SK-N-SH (cell line): ENCODE data around the gene BTF3L4. TPM values are rescaled to one million over a fixed set of nuclear protein-coding genes. Genes with fewer than 3 reads are reported as not detected.

Source experiments
- CTCF ChIA-PET: fragments of 300-600, 350-600 bp; formaldehyde crosslinking; extraction: SDS; loops from one replicate; lab custom pipeline; 2021; lab: Yijun Ruan, JAX
- POLR2A ChIA-PET: fragments of 350-600 bp; sonication (Branson Sonifier 250); formaldehyde crosslinking; extraction: SDS; loops from one replicate; lab custom pipeline; 2020; ENCODE audit warnings: antibody characterized with exemption, inconsistent platforms; lab: Yijun Ruan, JAX
- DNase-seq: peaks from one replicate; pipeline ENCODE4 v3.0.0; 2012
- H2AFZ ChIP-seq: fragments of 200-600 bp; sonication (generic); 2 replicates; pipeline ENCODE4 v1.8.1; 2016; ENCODE audit warnings: antibody characterized with exemption, mild to moderate bottlenecking, low read depth
- H3F3A ChIP-seq: fragments of 200-600 bp; sonication (generic); replicated peaks from 2 replicates; pipeline ENCODE3; 2016; ENCODE audit warnings: antibody characterized with exemption, mild to moderate bottlenecking; ENCODE audit not compliant: insufficient read depth
- H3K27ac ChIP-seq, 2 experiments: fragments of 200-500 bp in 1 of 2; fragments of 200-600 bp in 1 of 2; sonication (Bioruptor generic) in 1 of 2; sonication (generic), shearing (Covaris generic) in 1 of 2; 2 replicates each; pipeline versions ENCODE4 v1.5.1 to v1.6.1; 2014 to 2016; ENCODE audit warnings: low read depth in 2 of 2, inconsistent platforms in 1 of 2, low read length in 1 of 2, mild to moderate bottlenecking in 1 of 2, mixed read lengths in 1 of 2
- H3K27me3 ChIP-seq: fragments of 200-600 bp; sonication (generic), shearing (Covaris generic); 2 replicates; pipeline ENCODE4 v1.6.1; 2016; ENCODE audit warnings: mixed run types; ENCODE audit not compliant: insufficient read depth
- H3K36me3 ChIP-seq, 2 experiments: fragments of 200-500 bp in 1 of 2; fragments of 200-600 bp in 1 of 2; sonication (Bioruptor generic) in 1 of 2; sonication (generic) in 1 of 2; replicated peaks in 1 of 2; 2 replicates each; pipeline versions ENCODE3 to v1.5.1; 2014 to 2016; ENCODE audit warnings: low read length in 1 of 2, mild to moderate bottlenecking in 1 of 2; ENCODE audit not compliant: insufficient read depth in 2 of 2, control insufficient read depth in 1 of 2
- H3K4me1 ChIP-seq, 2 experiments: fragments of 200-500 bp in 1 of 2; fragments of 200-600 bp in 1 of 2; sonication (Bioruptor generic) in 1 of 2; sonication (generic), shearing (Covaris generic) in 1 of 2; 2 replicates each; pipeline versions ENCODE4 v1.5.1 to v1.6.1; 2014 to 2016; ENCODE audit warnings: low read depth in 1 of 2, low read length in 1 of 2, mixed run types in 1 of 2; ENCODE audit not compliant: insufficient read depth in 2 of 2, control insufficient read depth in 1 of 2
- H3K4me2 ChIP-seq: fragments of 200-600 bp; sonication (generic), shearing (Covaris generic); 2 replicates; pipeline ENCODE4 v1.6.1; 2017; ENCODE audit warnings: mixed run types
- H3K4me3 ChIP-seq, 2 experiments: fragments of 200-500 bp in 1 of 2; fragments of 200-600 bp in 1 of 2; sonication (Bioruptor generic) in 1 of 2; sonication (generic), shearing (Covaris generic) in 1 of 2; 2 replicates each; pipeline versions ENCODE4 v1.5.1 to v1.8.1; 2014 to 2016; ENCODE audit warnings: low read depth in 2 of 2, inconsistent platforms in 1 of 2, low read length in 1 of 2, mild to moderate bottlenecking in 1 of 2, mixed read lengths in 1 of 2, moderate library complexity in 1 of 2
- H3K79me2 ChIP-seq: fragments of 200-600 bp; sonication (generic); 2 replicates; pipeline ENCODE4 v1.8.1; 2017; ENCODE audit warnings: mild to moderate bottlenecking; ENCODE audit not compliant: insufficient read depth
- H3K9ac ChIP-seq: fragments of 200-600 bp; sonication (generic); 2 replicates; pipeline ENCODE4 v1.6.1; 2017; ENCODE audit warnings: mixed run types
- H3K9me2 ChIP-seq: fragments of 200-600 bp; sonication (generic); 2 replicates; pipeline ENCODE4 v1.6.1; 2017; ENCODE audit warnings: mixed run types
- H3K9me3 ChIP-seq: fragments of 200-600 bp; sonication (generic); 2 replicates; pipeline ENCODE4 v1.6.1; 2017; ENCODE audit warnings: mixed run types, mild to moderate bottlenecking, moderate library complexity
- H4K20me1 ChIP-seq: fragments of 200-600 bp; sonication (generic); 2 replicates; pipeline ENCODE4 v1.6.1; 2017; ENCODE audit warnings: mild to moderate bottlenecking, mixed run types; ENCODE audit not compliant: insufficient read depth
- CHD2 ChIP-seq: fragments of 150-350 bp; IDR thresholded peaks from 2 replicates; pipeline ENCODE4 v1.6.1; 2018; ENCODE audit warnings: low read length; ENCODE audit not compliant: partially characterized antibody
- CTCF ChIP-seq: fragments of 200-600 bp; sonication (generic); IDR thresholded peaks from 2 replicates; pipeline ENCODE4 v1.6.1; 2017; ENCODE audit warnings: antibody characterized with exemption, mild to moderate bottlenecking, moderate library complexity
- FOSL2 ChIP-seq: IDR thresholded peaks from 2 replicates; pipeline ENCODE4 v1.4.0; 2012; ENCODE audit warnings: low read depth, mild to moderate bottlenecking, moderate library complexity, borderline replicate concordance
- FOXJ3 ChIP-seq: sonication (generic); formaldehyde crosslinking; IDR thresholded peaks from 2 replicates; pipeline ENCODE4 v1.5.1; 2020; ENCODE audit warnings: mild to moderate bottlenecking, missing genetic modification reagents
- FOXM1 ChIP-seq: IDR thresholded peaks from 2 replicates; pipeline ENCODE4 v1.4.0; 2012; ENCODE audit warnings: low read depth, mild to moderate bottlenecking
- GABPA ChIP-seq: IDR thresholded peaks from 2 replicates; pipeline ENCODE4 v1.4.0; 2012; ENCODE audit warnings: low read depth, mild to moderate bottlenecking
- GATA2 ChIP-seq: sonication (generic); formaldehyde crosslinking; IDR thresholded peaks from 2 replicates; pipeline ENCODE4 v1.5.0; 2020; ENCODE audit warnings: mild to moderate bottlenecking, missing genetic modification reagents
- JUND ChIP-seq: IDR thresholded peaks from 2 replicates; pipeline ENCODE4 v1.4.0; 2012
- MEF2A ChIP-seq: IDR thresholded peaks from 2 replicates; pipeline ENCODE4 v1.4.0; 2012; ENCODE audit warnings: low read depth, borderline replicate concordance
- NFIC ChIP-seq: IDR thresholded peaks from 2 replicates; pipeline ENCODE4 v1.4.0; 2012; ENCODE audit warnings: borderline replicate concordance
- PBX3 ChIP-seq: IDR thresholded peaks from 2 replicates; pipeline ENCODE4; 2012
- RAD21 ChIP-seq: IDR thresholded peaks from 2 replicates; pipeline ENCODE4 v1.6.1; 2012; ENCODE audit warnings: mild to moderate bottlenecking, low read length
- RXRA ChIP-seq: IDR thresholded peaks from 2 replicates; pipeline ENCODE4 v1.4.0; 2012; ENCODE audit warnings: low read depth, mild to moderate bottlenecking, borderline replicate concordance
- TAF1 ChIP-seq: IDR thresholded peaks from 2 replicates; pipeline ENCODE4 v1.6.1; 2012; ENCODE audit warnings: low read depth, mild to moderate bottlenecking, low read length, moderate library complexity, borderline replicate concordance
- TCF12 ChIP-seq: IDR thresholded peaks from 2 replicates; pipeline ENCODE4 v1.4.0; 2012
- YY1 ChIP-seq: IDR thresholded peaks from 2 replicates; pipeline ENCODE4 v1.4.0; 2012; ENCODE audit warnings: low read depth, mild to moderate bottlenecking
- ZBTB33 ChIP-seq: IDR thresholded peaks from 2 replicates; pipeline ENCODE4 v1.4.0; 2012; ENCODE audit warnings: low read depth, borderline replicate concordance
- WGBS: methylation state at CpG from one replicate; pipeline ENCODE4 v1.1.6; 2017; ENCODE audit warnings: low lambda C conversion rate; 5-methylcytosine and 5-hydroxymethylcytosine counted together
- polyA plus RNA-seq, 3 experiments: library from polyadenylated mRNA; depleted of rRNA; stranded (reverse); fragments of >200 nt; gene quantifications; 2 replicates each; pipeline ENCODE4 v1.2.3, GENCODE V29; 2012
- TF ChIP-seq, protein P1 (sequence below): IDR thresholded peaks from 2 replicates; pipeline ENCODE4 v1.6.1; 2012; ENCODE audit warnings: mild to moderate bottlenecking, low read depth, low read length, moderate library complexity
- TF ChIP-seq, protein P2 (sequence below): fragments of 150-350 bp; IDR thresholded peaks from 2 replicates; pipeline ENCODE4 v1.6.1; 2016; ENCODE audit warnings: mild to moderate bottlenecking, low read depth, low read length
- TF ChIP-seq, protein P3 (sequence below): fragments of 150-350 bp; IDR thresholded peaks from 2 replicates; pipeline ENCODE4 v1.6.1; 2017; ENCODE audit warnings: antibody characterized with exemption, low read length, low read depth, borderline replicate concordance
- TF ChIP-seq, protein P4 (sequence below): IDR thresholded peaks from 2 replicates; pipeline ENCODE4 v1.4.0; 2012; ENCODE audit warnings: low read depth

BTF3L4 gene
- polyA plus RNA-seq, 1 of the 3 experiments (the other 2 are of a cell fraction) = 26.1 TPM

- TF ChIP-seq, protein P1, sequence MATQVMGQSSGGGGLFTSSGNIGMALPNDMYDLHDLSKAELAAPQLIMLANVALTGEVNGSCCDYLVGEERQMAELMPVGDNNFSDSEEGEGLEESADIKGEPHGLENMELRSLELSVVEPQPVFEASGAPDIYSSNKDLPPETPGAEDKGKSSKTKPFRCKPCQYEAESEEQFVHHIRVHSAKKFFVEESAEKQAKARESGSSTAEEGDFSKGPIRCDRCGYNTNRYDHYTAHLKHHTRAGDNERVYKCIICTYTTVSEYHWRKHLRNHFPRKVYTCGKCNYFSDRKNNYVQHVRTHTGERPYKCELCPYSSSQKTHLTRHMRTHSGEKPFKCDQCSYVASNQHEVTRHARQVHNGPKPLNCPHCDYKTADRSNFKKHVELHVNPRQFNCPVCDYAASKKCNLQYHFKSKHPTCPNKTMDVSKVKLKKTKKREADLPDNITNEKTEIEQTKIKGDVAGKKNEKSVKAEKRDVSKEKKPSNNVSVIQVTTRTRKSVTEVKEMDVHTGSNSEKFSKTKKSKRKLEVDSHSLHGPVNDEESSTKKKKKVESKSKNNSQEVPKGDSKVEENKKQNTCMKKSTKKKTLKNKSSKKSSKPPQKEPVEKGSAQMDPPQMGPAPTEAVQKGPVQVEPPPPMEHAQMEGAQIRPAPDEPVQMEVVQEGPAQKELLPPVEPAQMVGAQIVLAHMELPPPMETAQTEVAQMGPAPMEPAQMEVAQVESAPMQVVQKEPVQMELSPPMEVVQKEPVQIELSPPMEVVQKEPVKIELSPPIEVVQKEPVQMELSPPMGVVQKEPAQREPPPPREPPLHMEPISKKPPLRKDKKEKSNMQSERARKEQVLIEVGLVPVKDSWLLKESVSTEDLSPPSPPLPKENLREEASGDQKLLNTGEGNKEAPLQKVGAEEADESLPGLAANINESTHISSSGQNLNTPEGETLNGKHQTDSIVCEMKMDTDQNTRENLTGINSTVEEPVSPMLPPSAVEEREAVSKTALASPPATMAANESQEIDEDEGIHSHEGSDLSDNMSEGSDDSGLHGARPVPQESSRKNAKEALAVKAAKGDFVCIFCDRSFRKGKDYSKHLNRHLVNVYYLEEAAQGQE = no peak
- TF ChIP-seq RXRA (no peak), MEF2A (no peak), YY1 (no peak), RAD21 (no peak), FOXM1 (no peak)
Measured at GRCh38 chr1:52059321-52059720, 3.2 kb downstream of the BTF3L4 start (continued).

- Histone ChIP-seq H3K4me3 (no peak overlapping the region), H3K4me2 (no peak overlapping the region), H3K9me3 (no peaks in the 10 kb centered on the region), H2AFZ (no peak overlapping the region), H3K27me3 (no peaks in the 10 kb centered on the region), H3K36me3 (peaks cover 44 to 55% of the 10 kb centered on the region in 2 experiments), H3F3A (peaks cover 6% of the 10 kb centered on the region), H3K27ac (no peak overlapping the region), H3K9me2 (no peaks in the 10 kb centered on the region), H4K20me1 (peaks cover 9% of the 10 kb centered on the region; the same call in 1 of the 2 replicates), H3K4me1 (peaks cover 9 to 21% of the 10 kb centered on the region in 2 experiments), H3K79me2 (peaks cover 88% of the 10 kb centered on the region), H3K9ac (no peak overlapping the region)
- no peak for DNase-seq
- no peak for TF ChIP-seq RXRA
- TF ChIP-seq ZBTB33 = no peak
- TF ChIP-seq GABPA = no peak
- TF ChIP-seq, protein P2, sequence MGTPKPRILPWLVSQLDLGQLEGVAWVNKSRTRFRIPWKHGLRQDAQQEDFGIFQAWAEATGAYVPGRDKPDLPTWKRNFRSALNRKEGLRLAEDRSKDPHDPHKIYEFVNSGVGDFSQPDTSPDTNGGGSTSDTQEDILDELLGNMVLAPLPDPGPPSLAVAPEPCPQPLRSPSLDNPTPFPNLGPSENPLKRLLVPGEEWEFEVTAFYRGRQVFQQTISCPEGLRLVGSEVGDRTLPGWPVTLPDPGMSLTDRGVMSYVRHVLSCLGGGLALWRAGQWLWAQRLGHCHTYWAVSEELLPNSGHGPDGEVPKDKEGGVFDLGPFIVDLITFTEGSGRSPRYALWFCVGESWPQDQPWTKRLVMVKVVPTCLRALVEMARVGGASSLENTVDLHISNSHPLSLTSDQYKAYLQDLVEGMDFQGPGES = no peak
- TF ChIP-seq TAF1 = no peak
- no peak for TF ChIP-seq TCF12
- no peak for TF ChIP-seq MEF2A
- TF ChIP-seq, protein P3, sequence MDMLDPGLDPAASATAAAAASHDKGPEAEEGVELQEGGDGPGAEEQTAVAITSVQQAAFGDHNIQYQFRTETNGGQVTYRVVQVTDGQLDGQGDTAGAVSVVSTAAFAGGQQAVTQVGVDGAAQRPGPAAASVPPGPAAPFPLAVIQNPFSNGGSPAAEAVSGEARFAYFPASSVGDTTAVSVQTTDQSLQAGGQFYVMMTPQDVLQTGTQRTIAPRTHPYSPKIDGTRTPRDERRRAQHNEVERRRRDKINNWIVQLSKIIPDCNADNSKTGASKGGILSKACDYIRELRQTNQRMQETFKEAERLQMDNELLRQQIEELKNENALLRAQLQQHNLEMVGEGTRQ = no peak
- no peak for TF ChIP-seq PBX3
- TF ChIP-seq FOXM1 = no peak
- no peak for TF ChIP-seq FOSL2
- no peak for TF ChIP-seq GATA2 (CRISPR knock-in tag)
- TF ChIP-seq JUND = no peak
- TF ChIP-seq FOXJ3 (CRISPR knock-in tag) = no peak
- no peak for TF ChIP-seq CTCF
- TF ChIP-seq NFIC = no peak
- TF ChIP-seq, protein P4, sequence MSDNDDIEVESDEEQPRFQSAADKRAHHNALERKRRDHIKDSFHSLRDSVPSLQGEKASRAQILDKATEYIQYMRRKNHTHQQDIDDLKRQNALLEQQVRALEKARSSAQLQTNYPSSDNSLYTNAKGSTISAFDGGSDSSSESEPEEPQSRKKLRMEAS = no peak
- TF ChIP-seq CHD2 = no peak
- POLR2A ChIA-PET = no interaction called here
- CTCF ChIA-PET = interaction anchor here (1.6 kb wide), 1 partner anchor 22 kb away, joined by 5 read pairs; no protein-coding TSS in a partner anchor
- 94% methylated on average over 1 of the region's 1 CpG for WGBS
Measured at GRCh38 chr1:52059888-52060287, 3.8 kb downstream of the BTF3L4 start.
